Right hindlimb (tissue), 1 donor: Measurements from ENCODE around the gene ZNF765.
"Not testable (repeated sequence)": the region's sequence is repeated elsewhere in the genome, so short reads cannot be mapped to it uniquely, and the experiment has no call there.

Experiments
- DNase-seq: peaks from one replicate; pipeline ENCODE4 v3.0.0-alpha.2; 2018

ZNF765 gene

GRCh38 chr19:53422551-53422950 is 27.6 kb downstream of the ZNF765 start:
- DNase-seq: no peak

GRCh38 chr19:53423074-53423473 is 28.1 kb downstream of the ZNF765 start:
- DNase-seq: not testable (repeated sequence)

GRCh38 chr19:53423680-53424079 is 28.7 kb downstream of the ZNF765 start:
- DNase-seq: peak; percentile 30

- peak; percentile 71 for DNase-seq
These were observed 30.1 kb downstream of the ZNF765 start for GRCh38 chr19:53424968-53425597.

- DNase-seq: peak; percentile 95
These were observed 36.6 kb downstream of the ZNF765 start, which contains the start of gene ZNF761 for GRCh38 chr19:53431399-53432087. TSS of gene ZNF761 (plus strand) at chr19:53431984. CDS start at chr19:53447269, 15,285 bp downstream.

GRCh38 chr19:53432088-53432661 is 37.2 kb downstream of the ZNF765 start:
- DNase-seq: peak; percentile 37

- not testable (repeated sequence) for DNase-seq
These were observed 48.9 kb downstream of the ZNF765 start for GRCh38 chr19:53443809-53444208.

- DNase-seq: not testable (repeated sequence)
These were observed 52.2 kb downstream of the ZNF765 start for GRCh38 chr19:53447196-53447595.

- DNase-seq: no peak
These were observed 60.9 kb downstream of the ZNF765 start for GRCh38 chr19:53455828-53456227.

- DNase-seq: not testable (repeated sequence)
These were observed 65.3 kb downstream of the ZNF765 start for GRCh38 chr19:53460131-53460721.

GRCh38 chr19:53461866-53462265 is 66.9 kb downstream of the ZNF765 start:
- DNase-seq: no peak

- peak; percentile 22 for DNase-seq
These were observed 67.9 kb downstream of the ZNF765 start for GRCh38 chr19:53462861-53463260.

- peak; percentile 64 for DNase-seq
These were observed 68.3 kb downstream of the ZNF765 start for GRCh38 chr19:53463263-53463662.

- no peak for DNase-seq
These were observed 72.0 kb downstream of the ZNF765 start for GRCh38 chr19:53466726-53467484.

GRCh38 chr19:53467485-53468262 is 72.7 kb downstream of the ZNF765 start, which contains the start of gene ZNF813:
TSS of gene ZNF813 (plus strand) at chr19:53467733. CDS start at chr19:53483823, 16,090 bp downstream.
- peak; percentile 94 for DNase-seq

- DNase-seq: not testable (repeated sequence)
These were observed 73.7 kb downstream of the ZNF765 start for GRCh38 chr19:53468628-53469027.

- no peak for DNase-seq
These were observed 77.0 kb downstream of the ZNF765 start for GRCh38 chr19:53471916-53472315.

GRCh38 chr19:53474832-53475231 is 79.9 kb downstream of the ZNF765 start:
- DNase-seq: not testable (repeated sequence)

GRCh38 chr19:53475470-53475869 is 80.5 kb downstream of the ZNF765 start:
- not testable (repeated sequence) for DNase-seq
